Neural progenitor cell (in vitro differentiated cells): Measurements from ENCODE around the gene TBC1D7. TPM values are rescaled to one million over a fixed set of nuclear protein-coding genes. Genes with fewer than 3 reads are reported as not detected.

ENCODE experiments used
- DNase-seq: peaks from one replicate; pipeline ENCODE4 v3.0.0-alpha.2; 2016; ENCODE audit warnings: low spot score
- H2AFZ ChIP-seq: fragments of 200-600 bp; sonication (generic); replicated peaks from 2 replicates; pipeline ENCODE4 v1.6.1; 2016; ENCODE audit warnings: antibody characterized with exemption
- H3F3A ChIP-seq: fragments of 200-600 bp; sonication (generic); 2 replicates; pipeline ENCODE4 v1.6.1; 2016; ENCODE audit warnings: antibody characterized with exemption, low read depth
- H3K27ac ChIP-seq: fragments of 200-600 bp; sonication (generic); 2 replicates; pipeline ENCODE4 v1.5.1; 2016; ENCODE audit warnings: mild to moderate bottlenecking
- H3K27me3 ChIP-seq: fragments of 200-600 bp; sonication (generic); 2 replicates; pipeline ENCODE4 v1.6.1; 2016; ENCODE audit warnings: mild to moderate bottlenecking, moderate library complexity
- H3K36me3 ChIP-seq: fragments of 200-600 bp; sonication (generic); 2 replicates; pipeline ENCODE4 v1.5.1; 2016
- H3K4me1 ChIP-seq: fragments of 200-600 bp; sonication (generic); 2 replicates; pipeline ENCODE4 v1.6.1; 2016; ENCODE audit warnings: mixed run types
- H3K4me2 ChIP-seq: fragments of 200-600 bp; sonication (generic); 2 replicates; pipeline ENCODE4 v1.6.1; 2016
- H3K4me3 ChIP-seq: fragments of 200-600 bp; sonication (generic); 2 replicates; pipeline ENCODE4 v1.5.1; 2016
- H3K79me2 ChIP-seq: fragments of 200-600 bp; sonication (generic); 2 replicates; pipeline ENCODE4 v1.6.1; 2016; ENCODE audit warnings: low read depth
- H3K9ac ChIP-seq: fragments of 200-600 bp; sonication (generic); 2 replicates; pipeline ENCODE4 v1.6.1; 2016
- H3K9me3 ChIP-seq: fragments of 200-600 bp; sonication (generic); 2 replicates; pipeline ENCODE4 v1.5.1; 2016; ENCODE audit warnings: low read depth
- H4K20me1 ChIP-seq: fragments of 200-600 bp; sonication (generic); 2 replicates; pipeline ENCODE4 v1.6.1; 2016; ENCODE audit warnings: low read depth
- H3K27ac Mint-ChIP-seq: 3 replicates; pipeline ENCODE4 v1.8.0; 2021; ENCODE audit warnings: mixed read lengths
- H3K27me3 Mint-ChIP-seq: 2 replicates; pipeline ENCODE4 v1.8.0; 2022; ENCODE audit warnings: low read depth, mild to moderate bottlenecking, inconsistent platforms, moderate library complexity, mixed read lengths; ENCODE audit not compliant: insufficient read depth
- H3K36me3 Mint-ChIP-seq: 3 replicates; pipeline ENCODE4 v1.8.0; 2021; ENCODE audit warnings: mixed read lengths
- H3K4me1 Mint-ChIP-seq: 3 replicates; pipeline ENCODE4 v1.8.0; 2021; ENCODE audit warnings: mixed read lengths
- H3K4me3 Mint-ChIP-seq: 3 replicates; pipeline ENCODE4 v1.8.0; 2021; ENCODE audit warnings: mild to moderate bottlenecking, moderate library complexity, mixed read lengths
- H3K9me3 Mint-ChIP-seq: 3 replicates; pipeline ENCODE4 v1.8.0; 2020; ENCODE audit warnings: mixed read lengths
- CTCF ChIP-seq: fragments of 200-600 bp; sonication (generic); IDR thresholded peaks from 2 replicates; pipeline ENCODE4 v1.5.1; 2017; ENCODE audit warnings: antibody characterized with exemption, mild to moderate bottlenecking
- EZH2 ChIP-seq: fragments of 200-600 bp; sonication (generic); IDR thresholded peaks from 2 replicates; pipeline ENCODE4 v1.6.1; 2017; ENCODE audit warnings: antibody characterized with exemption, mild to moderate bottlenecking, moderate library complexity
- EZH2phosphoT487 ChIP-seq: fragments of 200-600 bp; sonication (generic); IDR thresholded peaks from 2 replicates; pipeline ENCODE4 v1.6.1; 2017; ENCODE audit warnings: antibody characterized with exemption
- total RNA-seq: library from RNA; depleted of rRNA; stranded (reverse); fragments of >200 nt; gene quantifications from 2 replicates; pipeline ENCODE4 v1.2.3, GENCODE V29; 2015; ENCODE audit warnings: low replicate concordance

The TBC1D7 gene
- total RNA-seq, 1 donor from 2014 or later = 54.9 TPM

DNA sequence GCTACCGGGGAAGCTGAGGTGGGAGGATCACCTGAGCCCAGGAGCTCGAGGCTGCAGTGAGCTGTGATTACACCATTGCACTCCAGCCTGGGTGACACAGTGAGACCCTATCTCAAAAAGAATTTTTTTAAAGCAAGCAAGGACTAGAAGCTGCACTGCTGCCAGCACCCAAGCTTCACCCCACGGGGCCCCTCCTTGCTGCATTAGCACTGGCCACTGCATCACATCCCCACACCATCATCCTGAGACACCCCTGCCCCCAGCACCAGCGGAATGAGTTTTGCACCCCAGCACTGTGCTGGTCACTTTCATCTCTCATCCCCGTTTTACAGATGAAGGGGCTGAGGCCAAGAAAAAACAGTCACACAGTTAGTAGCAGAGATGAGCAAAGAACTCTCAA lies 30.9 kb downstream of the TBC1D7 start:
- DNase-seq = no peak

GRCh38 chr6:13296536-13296997 lies 31.8 kb downstream of the TBC1D7 start:
- Histone ChIP-seq H3K79me2 (no peaks in the 10 kb centered on the region), H3K9ac (no peak overlapping the region), H4K20me1 (no peaks in the 10 kb centered on the region), H3K9me3 (no peaks in the 10 kb centered on the region), H3K4me3 (no peak overlapping the region), H3K27me3 (no peaks in the 10 kb centered on the region), H3K36me3 (no peaks in the 10 kb centered on the region), H2AFZ (no peak overlapping the region), H3F3A (no peaks in the 10 kb centered on the region), H3K27ac (no peak overlapping the region), H3K4me1 (no peaks in the 10 kb centered on the region), H3K4me2 (no peak overlapping the region)
- peak overlapping the region; percentile 51 for H3K27ac Mint-ChIP-seq
- H3K4me3 Mint-ChIP-seq = no peak overlapping the region
- no peaks in the 10 kb centered on the region for H3K9me3 Mint-ChIP-seq
- peaks cover 7% of the 10 kb centered on the region for H3K27me3 Mint-ChIP-seq
- peaks cover 5% of the 10 kb centered on the region for H3K4me1 Mint-ChIP-seq
- DNase-seq = peak; percentile 13
- TF ChIP-seq CTCF = peak; percentile 23
- TF ChIP-seq EZH2 = no peak
- peaks cover 46% of the 10 kb centered on the region for H3K36me3 Mint-ChIP-seq

More for the DNA sequence above, 30.9 kb downstream of the TBC1D7 start:
- Histone ChIP-seq H3K4me3 (no peak overlapping the region), H3K9me3 (no peaks in the 10 kb centered on the region), H3F3A (no peaks in the 10 kb centered on the region), H3K36me3 (no peaks in the 10 kb centered on the region), H3K27me3 (no peaks in the 10 kb centered on the region), H2AFZ (no peak overlapping the region), H3K4me2 (no peak overlapping the region), H3K79me2 (no peaks in the 10 kb centered on the region), H3K9ac (no peak overlapping the region), H3K4me1 (no peaks in the 10 kb centered on the region), H3K27ac (no peak overlapping the region), H4K20me1 (no peaks in the 10 kb centered on the region)
- H3K4me1 Mint-ChIP-seq = peaks cover 5% of the 10 kb centered on the region
- H3K36me3 Mint-ChIP-seq = peaks cover 44% of the 10 kb centered on the region
- peaks cover 7% of the 10 kb centered on the region for H3K27me3 Mint-ChIP-seq
- no peak overlapping the region for H3K4me3 Mint-ChIP-seq
- no peak overlapping the region for H3K27ac Mint-ChIP-seq
- TF ChIP-seq EZH2phosphoT487 (no peak), EZH2 (no peak), CTCF (no peak)
- no peaks in the 10 kb centered on the region for H3K9me3 Mint-ChIP-seq

DNA sequence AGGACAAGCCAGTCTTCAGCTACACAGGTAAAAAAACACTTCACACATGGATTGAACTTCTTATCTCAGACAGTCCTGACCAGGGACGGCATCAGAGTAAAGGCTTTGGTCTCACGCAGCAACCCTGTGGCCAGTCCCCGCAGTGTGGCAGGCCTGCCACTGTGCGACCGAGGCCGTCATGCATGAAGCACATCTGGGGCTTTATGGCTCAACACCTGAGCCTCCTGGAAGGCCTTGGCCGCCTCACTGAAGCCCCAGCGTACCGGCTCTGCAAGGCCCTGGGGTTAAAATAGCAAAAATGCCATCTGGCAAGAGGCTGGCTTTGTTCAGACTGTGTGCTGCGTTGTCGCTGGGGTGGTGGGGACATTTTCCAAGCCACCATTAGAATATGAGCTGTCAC lies 32.8 kb downstream of the TBC1D7 start:
- H3K4me1 ChIP-seq = no peaks in the 10 kb centered on the region
- no peaks in the 10 kb centered on the region for H3F3A ChIP-seq
- no peak overlapping the region for H3K9ac ChIP-seq
- peaks cover 7% of the 10 kb centered on the region for H3K27me3 Mint-ChIP-seq
- H3K9me3 Mint-ChIP-seq = no peaks in the 10 kb centered on the region
- peaks cover 5% of the 10 kb centered on the region for H3K4me1 Mint-ChIP-seq
- no peaks in the 10 kb centered on the region for H3K36me3 ChIP-seq
- no peaks in the 10 kb centered on the region for H3K27me3 ChIP-seq
- H3K79me2 ChIP-seq = no peaks in the 10 kb centered on the region
- no peak overlapping the region for H3K27ac ChIP-seq
- no peak overlapping the region for H3K4me3 Mint-ChIP-seq
- peaks cover 42% of the 10 kb centered on the region for H3K36me3 Mint-ChIP-seq
- DNase-seq = no peak
- no peak overlapping the region for H3K4me2 ChIP-seq
- no peak overlapping the region for H3K4me3 ChIP-seq
- no peak overlapping the region for H3K27ac Mint-ChIP-seq
- no peak overlapping the region for H2AFZ ChIP-seq
- no peaks in the 10 kb centered on the region for H3K9me3 ChIP-seq
- H4K20me1 ChIP-seq = no peaks in the 10 kb centered on the region
- TF ChIP-seq EZH2 = no peak
- TF ChIP-seq EZH2phosphoT487 = no peak
- no peak for TF ChIP-seq CTCF
